ENCODE measurements around the gene IGFBP7. TPM values are rescaled to one million over a fixed set of nuclear protein-coding genes. Genes with fewer than 3 reads are reported as not detected.

IGFBP7 gene
- total RNA-seq, 4 donors from 2014 or later: 225 to 1,715 (median 711) TPM

DNA sequence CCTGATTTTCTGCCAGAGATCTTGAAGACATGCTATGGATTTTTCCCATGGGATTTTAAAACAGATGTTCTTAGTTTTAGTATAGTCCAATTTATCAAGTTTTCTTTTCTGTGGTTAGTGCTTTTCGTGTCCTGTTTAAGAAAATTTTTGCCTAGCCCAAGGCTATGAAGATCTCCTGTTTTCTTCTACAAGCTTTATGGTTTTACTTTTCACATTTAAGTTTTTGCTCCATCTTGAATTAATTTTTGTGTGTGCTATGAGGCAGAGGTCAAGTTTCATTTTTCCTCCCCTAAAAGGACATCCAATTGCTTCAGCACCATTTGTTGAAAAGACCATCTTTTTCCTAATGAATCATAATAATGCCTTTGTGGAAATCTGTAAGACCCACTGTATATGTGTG lies 65.9 kb downstream of the IGFBP7 start:
- H3K36me3 ChIP-seq: no peaks in the 10 kb centered on the region
- no peaks in the 10 kb centered on the region for H3K9me3 ChIP-seq
- intact Hi-C loops (cut with DNase I; ENCODE audit: low total_unique reads): no loop called here
- no peaks in the 10 kb centered on the region for H3K27me3 ChIP-seq
- peak overlapping the region; percentile 73 to 76 for H3K27ac ChIP-seq
- no peak overlapping the region for H3K4me3 ChIP-seq
- peaks cover 0 to 13% of the 10 kb centered on the region in 2 donors for H3K4me1 ChIP-seq
- TF ChIP-seq, protein P1, sequence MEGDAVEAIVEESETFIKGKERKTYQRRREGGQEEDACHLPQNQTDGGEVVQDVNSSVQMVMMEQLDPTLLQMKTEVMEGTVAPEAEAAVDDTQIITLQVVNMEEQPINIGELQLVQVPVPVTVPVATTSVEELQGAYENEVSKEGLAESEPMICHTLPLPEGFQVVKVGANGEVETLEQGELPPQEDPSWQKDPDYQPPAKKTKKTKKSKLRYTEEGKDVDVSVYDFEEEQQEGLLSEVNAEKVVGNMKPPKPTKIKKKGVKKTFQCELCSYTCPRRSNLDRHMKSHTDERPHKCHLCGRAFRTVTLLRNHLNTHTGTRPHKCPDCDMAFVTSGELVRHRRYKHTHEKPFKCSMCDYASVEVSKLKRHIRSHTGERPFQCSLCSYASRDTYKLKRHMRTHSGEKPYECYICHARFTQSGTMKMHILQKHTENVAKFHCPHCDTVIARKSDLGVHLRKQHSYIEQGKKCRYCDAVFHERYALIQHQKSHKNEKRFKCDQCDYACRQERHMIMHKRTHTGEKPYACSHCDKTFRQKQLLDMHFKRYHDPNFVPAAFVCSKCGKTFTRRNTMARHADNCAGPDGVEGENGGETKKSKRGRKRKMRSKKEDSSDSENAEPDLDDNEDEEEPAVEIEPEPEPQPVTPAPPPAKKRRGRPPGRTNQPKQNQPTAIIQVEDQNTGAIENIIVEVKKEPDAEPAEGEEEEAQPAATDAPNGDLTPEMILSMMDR (IDR thresholded peaks at IDR 0.05): no peak
- no peak for TF ChIP-seq POLR2A (IDR thresholded peaks at IDR 0.05)
- no peak for DNase-seq

DNA sequence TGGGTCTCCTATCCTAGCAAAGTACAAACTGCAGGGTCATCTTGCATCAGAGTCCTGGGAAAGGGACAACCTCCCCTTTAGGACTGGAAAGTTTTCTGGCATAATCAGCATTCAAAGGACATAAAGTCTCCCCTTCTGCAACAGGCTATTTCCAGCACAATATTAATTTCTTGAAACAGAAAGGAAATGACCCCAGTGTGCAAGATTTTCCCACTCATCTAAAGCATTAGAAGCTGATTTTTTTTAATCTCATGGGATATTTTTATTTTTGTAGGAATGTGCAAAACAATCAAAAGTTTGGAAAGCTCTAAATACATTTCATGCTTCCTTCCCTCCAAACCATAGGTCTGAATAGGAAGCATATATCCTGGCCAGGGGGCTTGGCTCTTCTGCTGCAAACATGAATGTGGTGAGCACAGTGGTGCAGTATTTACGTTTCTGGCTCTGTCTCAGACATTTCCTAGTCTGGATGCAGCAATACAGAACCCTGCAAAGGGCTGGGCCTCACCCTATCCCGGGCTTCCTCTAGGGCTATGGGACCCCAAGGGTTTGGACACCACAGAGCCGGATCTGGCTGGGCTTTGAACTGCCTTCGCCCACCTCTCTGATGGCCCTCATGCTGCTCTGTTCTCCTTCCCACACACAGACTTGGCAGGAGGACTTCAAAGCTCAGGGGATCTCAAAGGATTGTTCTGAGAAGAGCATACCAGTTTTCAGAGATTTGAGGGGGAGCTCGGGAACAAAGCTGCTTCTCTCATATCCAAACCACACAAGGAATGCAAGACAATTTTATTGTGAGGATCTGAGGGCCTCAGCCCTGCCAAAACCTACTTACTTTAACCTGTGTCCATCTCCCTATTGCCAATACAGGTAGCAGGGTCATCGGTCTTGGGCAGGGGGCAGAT lies 66.6 kb downstream of the IGFBP7 start:
- DNase-seq: peak; percentile 37 to 41
- H3K27ac ChIP-seq: peak overlapping the region; percentile 73 to 76
- intact Hi-C loops (cut with DNase I; ENCODE audit: low total_unique reads): no loop called here
- H3K9me3 ChIP-seq: no peaks in the 10 kb centered on the region
- TF ChIP-seq, protein P1 (IDR thresholded peaks at IDR 0.05): no peak
- TF ChIP-seq POLR2A (IDR thresholded peaks at IDR 0.05): no peak
- no peaks in the 10 kb centered on the region for H3K36me3 ChIP-seq
- no peaks in the 10 kb centered on the region for H3K27me3 ChIP-seq
- H3K4me1 ChIP-seq: peaks cover 0 to 13% of the 10 kb centered on the region in 2 donors
- H3K4me3 ChIP-seq: no peak overlapping the region

DNA sequence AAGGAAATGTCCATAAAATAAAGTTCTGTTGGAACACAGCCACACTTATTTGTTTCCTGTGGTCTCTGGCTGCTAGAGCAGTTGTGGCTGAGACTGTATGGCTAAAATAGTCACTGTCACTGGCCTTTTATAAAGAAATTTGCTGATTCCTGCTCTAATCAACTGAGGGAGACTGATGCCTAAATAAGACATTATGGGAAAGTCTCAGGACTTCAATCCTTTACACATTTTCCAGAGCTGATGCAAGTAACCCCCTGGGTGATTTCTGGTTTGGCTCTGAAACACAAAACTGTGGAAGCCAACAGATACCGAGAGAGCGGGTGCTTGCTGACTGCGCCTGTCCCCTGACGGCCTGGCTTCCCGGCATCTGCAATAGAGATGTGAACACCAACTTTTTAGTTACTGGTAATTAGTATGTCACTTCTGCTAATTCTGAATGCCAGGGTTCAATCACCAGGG lies 67.4 kb downstream of the IGFBP7 start:
- Histone ChIP-seq H3K27ac (peak overlapping the region; percentile 73 to 76), H3K4me1 (peaks cover 0 to 13% of the 10 kb centered on the region in 2 donors), H3K36me3 (no peaks in the 10 kb centered on the region), H3K27me3 (no peaks in the 10 kb centered on the region), H3K9me3 (no peaks in the 10 kb centered on the region), H3K4me3 (no peak overlapping the region)
- TF ChIP-seq POLR2A (IDR thresholded peaks at IDR 0.05): no peak
- TF ChIP-seq, protein P1 (IDR thresholded peaks at IDR 0.05): no peak
- peak; percentile 45 to 46 for DNase-seq
- intact Hi-C loops (cut with DNase I; ENCODE audit: low total_unique reads): no loop called here

DNA sequence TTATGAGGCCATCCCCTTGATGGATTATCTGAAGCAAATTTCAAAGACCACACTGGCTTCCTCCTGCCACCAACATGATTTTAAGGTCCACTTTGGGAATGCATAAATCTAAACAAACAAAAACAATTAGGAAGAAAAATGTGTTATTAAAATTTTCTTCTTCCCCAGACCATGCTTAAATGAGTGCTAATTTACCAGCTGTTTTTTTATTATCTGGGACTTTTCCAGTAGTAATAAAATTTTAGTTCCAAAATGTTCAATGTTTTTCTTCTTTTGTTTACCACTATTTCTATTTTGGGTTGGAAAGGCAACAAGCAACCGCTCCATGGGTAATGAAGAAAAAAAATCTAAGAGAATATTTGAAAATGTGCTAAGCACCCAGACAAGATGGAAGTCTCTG lies 69.2 kb downstream of the IGFBP7 start:
- H3K27me3 ChIP-seq: no peaks in the 10 kb centered on the region
- no peaks in the 10 kb centered on the region for H3K36me3 ChIP-seq
- H3K27ac ChIP-seq: peak overlapping the region in 1 of 2 donors; percentile 73
- no peak overlapping the region for H3K4me3 ChIP-seq
- intact Hi-C loops (cut with DNase I; ENCODE audit: low total_unique reads): no loop called here
- H3K9me3 ChIP-seq: no peaks in the 10 kb centered on the region
- H3K4me1 ChIP-seq: peaks cover 0 to 13% of the 10 kb centered on the region in 2 donors
- no peak for DNase-seq
- TF ChIP-seq, protein P1 (IDR thresholded peaks at IDR 0.05): no peak
- TF ChIP-seq POLR2A (IDR thresholded peaks at IDR 0.05): no peak

DNA sequence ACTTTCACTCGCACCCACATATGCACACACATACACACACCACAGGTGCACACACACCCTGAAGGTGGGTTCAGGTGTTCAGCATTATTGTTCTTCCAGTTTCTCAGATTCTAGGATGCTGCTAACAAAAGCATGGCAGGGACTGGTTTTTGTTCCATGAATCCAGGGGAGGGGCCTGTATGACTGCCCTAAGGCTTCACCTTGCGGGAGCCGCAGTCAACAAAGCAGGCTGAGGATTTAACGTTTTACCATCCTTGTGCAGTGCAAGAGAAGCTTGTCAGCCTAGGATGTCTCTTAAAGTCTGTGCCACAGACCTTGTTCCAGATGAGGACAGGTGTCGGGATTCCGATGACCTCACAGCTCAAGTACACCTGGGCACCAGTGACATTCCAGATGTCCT lies 69.7 kb downstream of the IGFBP7 start:
- H3K27ac ChIP-seq: peak overlapping the region in 1 of 2 donors; percentile 73
- no peaks in the 10 kb centered on the region for H3K27me3 ChIP-seq
- TF ChIP-seq, protein P1 (IDR thresholded peaks at IDR 0.05): no peak
- TF ChIP-seq POLR2A (IDR thresholded peaks at IDR 0.05): no peak
- H3K4me3 ChIP-seq: no peak overlapping the region
- H3K4me1 ChIP-seq: peaks cover 0 to 13% of the 10 kb centered on the region in 2 donors
- H3K36me3 ChIP-seq: no peaks in the 10 kb centered on the region
- intact Hi-C loops (cut with DNase I; ENCODE audit: low total_unique reads): no loop called here
- no peaks in the 10 kb centered on the region for H3K9me3 ChIP-seq
- DNase-seq: no peak

Measured in uterus (tissue), 4 donors.